ENCODE results near the gene STH.

Gene STH

DNA sequence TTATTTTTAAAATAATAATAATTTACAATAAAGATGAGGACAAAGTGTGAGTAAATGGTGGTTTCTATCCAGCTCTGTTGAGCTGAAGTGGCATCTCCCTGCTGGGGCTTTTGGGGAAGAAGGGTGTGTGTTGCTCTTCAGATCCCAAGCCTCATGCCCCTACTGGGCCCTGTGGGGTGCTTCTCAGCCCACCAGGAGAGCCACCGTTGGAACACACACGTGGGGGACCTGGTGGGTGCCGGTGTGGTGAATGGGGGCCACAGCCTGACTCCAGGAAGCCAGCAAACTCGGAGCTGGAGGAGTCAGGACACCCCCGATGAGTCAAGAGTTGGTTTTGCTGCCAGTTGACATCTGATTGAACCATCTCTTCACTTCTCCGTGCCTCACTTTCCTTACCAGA, 37.8 kb upstream of the STH start:
- ATAC-seq (ENCODE audit: low read depth) (no peak), DNase-seq (ENCODE audit: low spot score in 2 of 2) (no peak)
- Mint-ChIP-seq H3K4me1 (no peaks in the 10 kb centered on the region), H3K4me3 (no peak overlapping the region), H3K36me3 (no peaks in the 10 kb centered on the region), H3K9me3 (no peaks in the 10 kb centered on the region), H3K27me3 (peaks cover 2% of the 10 kb centered on the region), H3K27ac (no peak overlapping the region)

DNA sequence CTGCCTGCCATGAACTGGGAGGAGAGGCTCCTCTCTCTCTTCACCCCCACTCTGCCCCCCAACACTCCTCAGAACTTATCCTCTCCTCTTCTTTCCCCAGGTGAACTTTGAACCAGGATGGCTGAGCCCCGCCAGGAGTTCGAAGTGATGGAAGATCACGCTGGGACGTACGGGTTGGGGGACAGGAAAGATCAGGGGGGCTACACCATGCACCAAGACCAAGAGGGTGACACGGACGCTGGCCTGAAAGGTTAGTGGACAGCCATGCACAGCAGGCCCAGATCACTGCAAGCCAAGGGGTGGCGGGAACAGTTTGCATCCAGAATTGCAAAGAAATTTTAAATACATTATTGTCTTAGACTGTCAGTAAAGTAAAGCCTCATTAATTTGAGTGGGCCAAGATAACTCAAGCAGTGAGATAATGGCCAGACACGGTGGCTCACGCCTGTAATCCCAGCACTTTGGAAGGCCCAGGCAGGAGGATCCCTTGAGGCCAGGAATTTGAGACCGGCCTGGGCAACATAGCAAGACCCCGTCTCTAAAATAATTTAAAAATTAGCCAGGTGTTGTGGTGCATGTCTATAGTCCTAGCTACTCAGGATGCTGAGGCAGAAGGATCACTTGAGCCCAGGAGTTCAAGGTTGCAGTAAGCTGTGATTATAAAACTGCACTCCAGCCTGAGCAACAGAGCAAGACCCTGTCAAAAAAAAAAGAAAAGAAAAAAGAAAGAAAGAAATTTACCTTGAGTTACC, 36.7 kb upstream of the STH start:
- no peaks in the 10 kb centered on the region for H3K4me1 Mint-ChIP-seq
- peaks cover 6% of the 10 kb centered on the region for H3K27me3 Mint-ChIP-seq
- no peak overlapping the region for H3K27ac Mint-ChIP-seq
- DNase-seq (ENCODE audit: low spot score in 2 of 2) (no peak), ATAC-seq (ENCODE audit: low read depth) (no peak)
- H3K4me3 Mint-ChIP-seq: no peak overlapping the region
- no peaks in the 10 kb centered on the region for H3K9me3 Mint-ChIP-seq
- no peaks in the 10 kb centered on the region for H3K36me3 Mint-ChIP-seq

GRCh38 chr17:45963283-45963682, 35.8 kb upstream of the STH start:
- no peaks in the 10 kb centered on the region for H3K36me3 Mint-ChIP-seq
- no peak overlapping the region for H3K27ac Mint-ChIP-seq
- ATAC-seq (ENCODE audit: low read depth) (no peak), DNase-seq (ENCODE audit: low spot score in 2 of 2) (no peak)
- H3K4me3 Mint-ChIP-seq: no peak overlapping the region
- no peaks in the 10 kb centered on the region for H3K9me3 Mint-ChIP-seq
- H3K27me3 Mint-ChIP-seq: peaks cover 9% of the 10 kb centered on the region
- H3K4me1 Mint-ChIP-seq: no peaks in the 10 kb centered on the region

DNA sequence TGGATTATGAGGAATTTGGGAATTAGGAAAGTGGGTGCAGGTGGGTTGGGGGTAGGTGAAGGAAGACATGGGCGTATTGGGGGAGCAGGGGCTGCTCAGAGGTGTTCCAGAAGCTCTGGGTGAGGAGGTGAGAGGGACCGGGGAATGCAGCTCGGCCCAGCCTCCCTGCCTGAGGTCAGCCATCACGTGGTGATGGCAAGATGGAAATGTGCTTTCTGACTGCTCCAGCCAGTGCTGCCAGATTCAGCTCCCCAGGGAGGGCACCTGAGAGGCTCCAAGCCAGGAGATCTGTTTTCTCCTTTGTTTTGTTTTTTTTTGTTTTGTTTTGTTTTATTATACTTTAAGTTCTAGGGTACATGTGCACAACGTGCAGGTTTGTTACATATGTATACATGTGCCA, 35.2 kb upstream of the STH start:
- no peak overlapping the region for H3K4me3 Mint-ChIP-seq
- peaks cover 9% of the 10 kb centered on the region for H3K27me3 Mint-ChIP-seq
- no peaks in the 10 kb centered on the region for H3K9me3 Mint-ChIP-seq
- no peaks in the 10 kb centered on the region for H3K4me1 Mint-ChIP-seq
- H3K27ac Mint-ChIP-seq: no peak overlapping the region
- no peak for ATAC-seq (ENCODE audit: low read depth)
- H3K36me3 Mint-ChIP-seq: no peaks in the 10 kb centered on the region
- no peak for DNase-seq (ENCODE audit: low spot score in 2 of 2)

GRCh38 chr17:45964634-45965033, 34.4 kb upstream of the STH start:
- no peak overlapping the region for H3K27ac Mint-ChIP-seq
- H3K9me3 Mint-ChIP-seq: peaks cover 2% of the 10 kb centered on the region
- ATAC-seq (ENCODE audit: low read depth) (no peak), DNase-seq (ENCODE audit: low spot score in 2 of 2) (no peak)
- H3K27me3 Mint-ChIP-seq: peaks cover 11% of the 10 kb centered on the region
- peaks cover under 1% of the 10 kb centered on the region for H3K4me1 Mint-ChIP-seq
- peaks cover 1% of the 10 kb centered on the region for H3K36me3 Mint-ChIP-seq
- no peak overlapping the region for H3K4me3 Mint-ChIP-seq

DNA sequence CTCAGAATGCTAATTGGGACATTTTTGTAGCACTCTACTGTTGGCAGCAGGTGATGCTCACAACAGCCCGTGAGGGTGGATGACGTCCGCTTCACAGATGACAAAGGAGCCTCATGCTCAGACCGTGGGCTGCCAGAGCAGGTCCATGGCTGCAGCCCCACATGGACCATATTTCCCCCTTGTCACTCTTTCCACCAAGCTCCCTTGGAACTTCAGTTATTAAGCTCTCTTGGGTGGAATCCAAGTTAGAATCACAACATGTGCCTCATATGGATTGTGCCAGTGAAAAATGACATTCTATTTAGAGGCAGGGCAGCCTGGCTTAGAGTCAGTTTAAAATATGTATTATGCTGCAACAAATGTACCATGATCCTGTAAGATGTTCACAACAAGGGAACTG, 33.2 kb upstream of the STH start:
- no peak for DNase-seq (ENCODE audit: low spot score in 2 of 2)
- H3K36me3 Mint-ChIP-seq: peaks cover 2% of the 10 kb centered on the region
- no peak overlapping the region for H3K4me3 Mint-ChIP-seq
- H3K4me1 Mint-ChIP-seq: peaks cover 3% of the 10 kb centered on the region
- peaks cover 16% of the 10 kb centered on the region for H3K27me3 Mint-ChIP-seq
- H3K27ac Mint-ChIP-seq: no peak overlapping the region
- no peak for ATAC-seq (ENCODE audit: low read depth)
- peaks cover 5% of the 10 kb centered on the region for H3K9me3 Mint-ChIP-seq

DNA sequence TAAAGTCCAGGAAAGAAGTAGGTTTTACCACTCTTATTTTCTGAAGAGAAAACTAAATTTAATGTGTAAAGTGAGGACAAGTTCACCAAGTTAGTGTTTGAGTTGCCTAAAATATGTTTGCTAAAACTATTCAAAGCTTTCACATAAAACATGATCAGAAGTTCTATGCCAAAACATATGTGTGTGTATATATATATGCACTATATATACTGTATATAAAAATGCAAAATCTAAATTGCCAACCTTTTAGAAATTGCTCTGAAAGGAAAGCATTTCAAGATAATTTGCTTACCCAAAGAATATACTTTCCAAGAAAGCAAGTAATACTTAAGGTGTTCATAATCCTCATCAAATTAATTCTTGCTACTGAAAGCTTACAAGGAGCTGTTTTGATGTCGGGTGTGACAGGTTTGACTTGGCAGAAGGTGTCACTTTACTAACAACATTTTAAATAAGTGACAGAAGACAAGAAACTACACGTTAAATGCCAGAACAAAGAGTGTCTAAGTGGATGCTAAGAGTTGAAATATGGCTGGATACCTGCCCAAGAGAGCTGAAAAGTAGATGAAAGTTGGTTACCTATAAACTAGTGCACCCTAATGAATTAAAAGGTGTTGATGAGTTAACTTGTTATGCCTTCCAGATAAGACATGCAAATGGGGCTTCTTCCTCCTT, 32.3 kb upstream of the STH start:
- Mint-ChIP-seq H3K27ac (no peak overlapping the region), H3K36me3 (peaks cover 2% of the 10 kb centered on the region), H3K4me1 (peaks cover 3% of the 10 kb centered on the region), H3K27me3 (peaks cover 16% of the 10 kb centered on the region), H3K4me3 (no peak overlapping the region), H3K9me3 (peaks cover 5% of the 10 kb centered on the region)
- no peak for ATAC-seq (ENCODE audit: low read depth)
- no peak for DNase-seq (ENCODE audit: low spot score in 2 of 2)

GRCh38 chr17:45967378-45967777, 31.7 kb upstream of the STH start:
- Mint-ChIP-seq H3K4me3 (no peak overlapping the region), H3K9me3 (peaks cover 5% of the 10 kb centered on the region), H3K27me3 (peaks cover 16% of the 10 kb centered on the region), H3K27ac (no peak overlapping the region), H3K4me1 (peaks cover 4% of the 10 kb centered on the region), H3K36me3 (peaks cover 3% of the 10 kb centered on the region)
- ATAC-seq (ENCODE audit: low read depth) (no peak), DNase-seq (ENCODE audit: low spot score in 2 of 2) (no peak)

- Mint-ChIP-seq H3K27me3 (peaks cover 14% of the 10 kb centered on the region), H3K4me3 (no peak overlapping the region), H3K27ac (no peak overlapping the region), H3K4me1 (peaks cover 5% of the 10 kb centered on the region), H3K36me3 (peaks cover 4% of the 10 kb centered on the region), H3K9me3 (peaks cover 6% of the 10 kb centered on the region)
- ATAC-seq (ENCODE audit: low read depth) (no peak), DNase-seq (ENCODE audit: low spot score in 2 of 2) (no peak)
Observed at GRCh38 chr17:45968732-45969131, 30.3 kb upstream of the STH start.

DNA sequence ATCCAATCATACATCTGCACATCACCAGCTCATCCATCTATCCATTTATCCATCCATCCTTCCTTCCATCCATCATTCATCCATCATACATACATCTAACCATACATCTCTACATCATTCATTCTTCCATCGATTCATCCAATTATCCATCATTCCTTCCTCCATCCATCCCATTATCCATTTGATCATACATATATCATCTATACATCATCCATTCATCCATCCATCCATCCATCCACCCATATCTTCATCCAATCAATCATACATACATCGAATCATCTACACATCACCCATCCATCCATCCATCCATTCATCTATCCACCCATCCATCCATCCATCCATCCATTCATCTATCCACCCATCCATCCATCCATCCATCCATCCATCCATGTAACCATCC, 29.3 kb upstream of the STH start:
- Mint-ChIP-seq H3K4me3 (no peak overlapping the region), H3K9me3 (peaks cover 6% of the 10 kb centered on the region), H3K27ac (no peak overlapping the region), H3K36me3 (peaks cover 4% of the 10 kb centered on the region), H3K27me3 (peaks cover 14% of the 10 kb centered on the region), H3K4me1 (peaks cover 7% of the 10 kb centered on the region)
- ATAC-seq (ENCODE audit: low read depth): no peak
- no peak for DNase-seq (ENCODE audit: low spot score in 2 of 2)

DNA sequence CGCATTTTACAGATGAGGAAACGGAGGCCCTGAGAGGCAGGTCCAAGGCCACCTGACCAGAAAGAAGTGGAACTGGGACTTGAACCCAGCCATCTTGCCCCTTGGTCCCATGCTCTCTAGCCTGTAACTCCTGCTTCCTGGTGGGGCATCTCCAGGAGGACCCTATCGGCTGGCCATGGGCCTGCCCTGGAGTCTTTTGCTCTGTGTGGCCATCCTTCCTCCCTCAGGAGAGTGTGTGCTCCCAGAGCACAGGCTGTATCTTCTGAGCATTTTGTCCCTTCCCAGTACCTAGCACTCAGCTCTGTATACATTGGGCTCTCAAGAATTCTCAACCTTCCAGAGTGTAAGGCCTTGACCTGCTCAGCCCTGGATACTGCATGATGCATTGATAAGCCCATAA, 28.4 kb upstream of the STH start:
- ATAC-seq (ENCODE audit: low read depth) (no peak), DNase-seq (ENCODE audit: low spot score in 2 of 2) (no peak)
- H3K27me3 Mint-ChIP-seq: peaks cover 14% of the 10 kb centered on the region
- H3K4me1 Mint-ChIP-seq: peaks cover 15% of the 10 kb centered on the region
- peaks cover 6% of the 10 kb centered on the region for H3K9me3 Mint-ChIP-seq
- no peak overlapping the region for H3K4me3 Mint-ChIP-seq
- peaks cover 4% of the 10 kb centered on the region for H3K36me3 Mint-ChIP-seq
- no peak overlapping the region for H3K27ac Mint-ChIP-seq

GRCh38 chr17:45971698-45972141, 27.3 kb upstream of the STH start:
- no peak for ATAC-seq (ENCODE audit: low read depth)
- peaks cover 4% of the 10 kb centered on the region for H3K36me3 Mint-ChIP-seq
- peaks cover 21% of the 10 kb centered on the region for H3K4me1 Mint-ChIP-seq

DNA sequence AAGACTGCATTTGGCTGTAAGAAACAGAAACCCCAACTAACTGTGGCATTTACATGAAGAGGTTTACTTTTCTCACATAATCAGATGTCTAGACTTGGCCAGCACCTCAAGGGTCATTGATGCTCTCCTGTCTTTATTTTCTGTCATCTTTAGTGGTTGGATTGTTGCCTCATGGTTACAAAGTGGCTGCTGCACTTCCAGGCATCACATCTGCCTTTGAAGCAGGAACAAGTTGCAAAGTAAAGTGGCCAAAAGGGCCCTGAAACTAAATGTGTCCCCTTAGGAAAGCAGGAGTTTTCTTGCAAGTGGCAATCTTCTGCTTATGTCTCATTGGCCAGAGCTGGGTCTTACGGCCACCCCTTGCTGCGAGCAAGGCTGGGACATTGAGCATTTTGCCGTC, 26.5 kb upstream of the STH start:
- ATAC-seq (ENCODE audit: low read depth): no peak
- H3K9me3 Mint-ChIP-seq: peaks cover 6% of the 10 kb centered on the region
- no peak overlapping the region for H3K27ac Mint-ChIP-seq
- H3K36me3 Mint-ChIP-seq: peaks cover 4% of the 10 kb centered on the region
- peaks cover 10% of the 10 kb centered on the region for H3K27me3 Mint-ChIP-seq
- no peak for DNase-seq (ENCODE audit: low spot score in 2 of 2)
- peaks cover 21% of the 10 kb centered on the region for H3K4me1 Mint-ChIP-seq
- H3K4me3 Mint-ChIP-seq: no peak overlapping the region

More at GRCh38 chr17:45971698-45972141, 27.3 kb upstream of the STH start:
- H3K27me3 Mint-ChIP-seq: peaks cover 14% of the 10 kb centered on the region
- no peak overlapping the region for H3K4me3 Mint-ChIP-seq
- no peak overlapping the region for H3K27ac Mint-ChIP-seq
- DNase-seq (ENCODE audit: low spot score in 2 of 2): no peak
- H3K9me3 Mint-ChIP-seq: peaks cover 6% of the 10 kb centered on the region

- Mint-ChIP-seq H3K36me3 (peaks cover 4% of the 10 kb centered on the region), H3K9me3 (peaks cover 6% of the 10 kb centered on the region), H3K27me3 (peaks cover 8% of the 10 kb centered on the region), H3K27ac (no peak overlapping the region), H3K4me3 (no peak overlapping the region), H3K4me1 (peaks cover 21% of the 10 kb centered on the region)
- no peak for DNase-seq (ENCODE audit: low spot score in 2 of 2)
- ATAC-seq (ENCODE audit: low read depth): no peak
Observed at GRCh38 chr17:45973099-45973780, 25.8 kb upstream of the STH start.
